ENCODE measurements around the gene MAP1B. TPM values are rescaled to one million over a fixed set of nuclear protein-coding genes. Genes with fewer than 3 reads are reported as not detected.

Gene MAP1B
- polyA plus RNA-seq, 2 of the 4 experiments (the other 2 are of a cell fraction): 40.2 to 73.0 TPM

DNA sequence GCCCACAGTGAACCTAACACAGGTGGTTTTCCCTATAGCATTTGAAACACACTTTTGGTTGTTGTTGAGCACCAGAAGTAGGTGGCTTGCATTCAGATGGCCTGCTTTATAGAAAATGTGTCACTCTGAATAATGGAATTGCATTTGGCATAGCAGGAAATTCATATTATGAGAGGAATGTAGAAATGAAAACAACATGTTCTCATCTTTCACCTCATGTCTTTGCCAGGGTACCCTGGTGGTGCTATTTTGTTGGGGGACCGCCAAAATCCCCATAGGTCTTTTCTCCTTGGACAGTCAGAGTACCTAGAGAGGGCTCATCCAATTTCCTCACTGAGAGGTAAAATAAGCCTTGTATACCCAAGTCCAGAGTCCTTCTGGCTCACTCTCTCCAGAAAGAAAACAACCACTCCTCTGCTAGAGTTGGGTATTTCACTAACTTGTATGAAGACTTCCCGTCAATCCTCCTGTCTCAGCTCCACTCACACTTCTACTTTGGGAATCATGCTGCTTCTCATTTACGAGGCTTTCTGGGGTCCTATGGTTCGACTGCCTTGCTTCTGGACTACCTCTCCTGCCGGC, 145.4 kb downstream of the MAP1B start:
- POLR2A ChIA-PET: no interaction called here
- Histone ChIP-seq H3K9me3 (no peaks in the 10 kb centered on the region), H3K4me2 (no peak overlapping the region), H3K4me3 (no peak overlapping the region), H3K4me1 (peaks cover 67% of the 10 kb centered on the region), H3K27ac (peak overlapping the region in 1 of 2 experiments; percentile 30; a peak in 2 of 6 replicates)
- 93% methylated on average over 5 of the region's 5 CpGs for WGBS (ENCODE audit: missing lambda C conversion rate)
- no peak for ATAC-seq
- FAIRE-seq: no peak
- no peak for DNase-seq (ENCODE audit: low read depth in 1 of 2, low spot score in 1 of 2)
- TF ChIP-seq CTCF (IDR thresholded peaks at IDR 0.05): no peak
- no peak for TF ChIP-seq ESRRA (IDR thresholded peaks at IDR 0.05; ENCODE audit: borderline replicate concordance, low read length)
- TF ChIP-seq HDAC2 (IDR thresholded peaks at IDR 0.05): no peak
- TF ChIP-seq ZFP36 (IDR thresholded peaks at IDR 0.05; ENCODE audit: borderline replicate concordance, partially characterized antibody): no peak
- TF ChIP-seq GATA3 (IDR thresholded peaks at IDR 0.05; ENCODE audit: borderline replicate concordance): no peak
- no peak for TF ChIP-seq NR3C1 (IDR thresholded peaks at IDR 0.05)
- TF ChIP-seq HEYL (CRISPR knock-in tag; IDR thresholded peaks at IDR 0.05): no peak
- TF ChIP-seq MAX (IDR thresholded peaks at IDR 0.05): no peak
- TF ChIP-seq, protein P1, sequence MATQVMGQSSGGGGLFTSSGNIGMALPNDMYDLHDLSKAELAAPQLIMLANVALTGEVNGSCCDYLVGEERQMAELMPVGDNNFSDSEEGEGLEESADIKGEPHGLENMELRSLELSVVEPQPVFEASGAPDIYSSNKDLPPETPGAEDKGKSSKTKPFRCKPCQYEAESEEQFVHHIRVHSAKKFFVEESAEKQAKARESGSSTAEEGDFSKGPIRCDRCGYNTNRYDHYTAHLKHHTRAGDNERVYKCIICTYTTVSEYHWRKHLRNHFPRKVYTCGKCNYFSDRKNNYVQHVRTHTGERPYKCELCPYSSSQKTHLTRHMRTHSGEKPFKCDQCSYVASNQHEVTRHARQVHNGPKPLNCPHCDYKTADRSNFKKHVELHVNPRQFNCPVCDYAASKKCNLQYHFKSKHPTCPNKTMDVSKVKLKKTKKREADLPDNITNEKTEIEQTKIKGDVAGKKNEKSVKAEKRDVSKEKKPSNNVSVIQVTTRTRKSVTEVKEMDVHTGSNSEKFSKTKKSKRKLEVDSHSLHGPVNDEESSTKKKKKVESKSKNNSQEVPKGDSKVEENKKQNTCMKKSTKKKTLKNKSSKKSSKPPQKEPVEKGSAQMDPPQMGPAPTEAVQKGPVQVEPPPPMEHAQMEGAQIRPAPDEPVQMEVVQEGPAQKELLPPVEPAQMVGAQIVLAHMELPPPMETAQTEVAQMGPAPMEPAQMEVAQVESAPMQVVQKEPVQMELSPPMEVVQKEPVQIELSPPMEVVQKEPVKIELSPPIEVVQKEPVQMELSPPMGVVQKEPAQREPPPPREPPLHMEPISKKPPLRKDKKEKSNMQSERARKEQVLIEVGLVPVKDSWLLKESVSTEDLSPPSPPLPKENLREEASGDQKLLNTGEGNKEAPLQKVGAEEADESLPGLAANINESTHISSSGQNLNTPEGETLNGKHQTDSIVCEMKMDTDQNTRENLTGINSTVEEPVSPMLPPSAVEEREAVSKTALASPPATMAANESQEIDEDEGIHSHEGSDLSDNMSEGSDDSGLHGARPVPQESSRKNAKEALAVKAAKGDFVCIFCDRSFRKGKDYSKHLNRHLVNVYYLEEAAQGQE (IDR thresholded peaks at IDR 0.05): no peak
- no peak for TF ChIP-seq USF2 (IDR thresholded peaks at IDR 0.05)
- CTCF ChIA-PET: interaction anchor here (0.7 to 1.6 kb wide), 3 partner anchors 9 to 56 kb away, joined by 4 to 7 read pairs (median 4); no protein-coding TSS in a partner anchor

GRCh38 chr5:72255237-72255636, 148.0 kb downstream of the MAP1B start:
- Histone ChIP-seq H3K27ac (no peak overlapping the region), H3K4me2 (no peak overlapping the region), H3K4me3 (no peak overlapping the region), H3K9me3 (no peaks in the 10 kb centered on the region), H3K4me1 (peaks cover 46% of the 10 kb centered on the region)
- TF ChIP-seq NPAS2 (CRISPR knock-in tag; IDR thresholded peaks at IDR 0.05; ENCODE audit: borderline replicate concordance): no peak
- TF ChIP-seq POLR2A (IDR thresholded peaks at IDR 0.05; ENCODE audit: low read length): no peak
- TF ChIP-seq, protein P1 (IDR thresholded peaks at IDR 0.05): no peak
- TF ChIP-seq E2F6 (IDR thresholded peaks at IDR 0.05; ENCODE audit: borderline replicate concordance, low read depth): no peak
- no peak for TF ChIP-seq CTCF (IDR thresholded peaks at IDR 0.05)
- no peak for TF ChIP-seq NFE2L2 (conservative IDR thresholded peaks at IDR 0.05; ENCODE audit: low read length)
- no peak for TF ChIP-seq CBX8 (IDR thresholded peaks at IDR 0.05)
- TF ChIP-seq ZSCAN20 (CRISPR knock-in tag; IDR thresholded peaks at IDR 0.05): no peak
- FAIRE-seq (no peak), ATAC-seq (no peak), DNase-seq (ENCODE audit: low read depth in 1 of 2, low spot score in 1 of 2) (no peak)
- ChIA-PET POLR2A (no interaction called here), CTCF (interaction anchor here (0.9 to 1.8 kb wide), 2 partner anchors 10 to 477 kb away, joined by 3 to 9 read pairs; no protein-coding TSS in a partner anchor)
- WGBS (ENCODE audit: missing lambda C conversion rate): 92% methylated on average over 3 of the region's 3 CpGs
